Effector memory CD4-positive, alpha-beta T cell (primary cell): ENCODE results near the gene ZNF783.
"Not testable (repeated sequence)": the region's sequence is repeated elsewhere in the genome, so short reads cannot be mapped to it uniquely, and the experiment has no call there.

Source experiments
- DNase-seq, 3 donors: peaks; one replicate each; pipeline ENCODE4 v3.0.0-alpha.2; 2020
- H3K27ac ChIP-seq: 2 replicates; pipeline ENCODE4 v1.7.0; 2013; ENCODE audit warnings: mild to moderate bottlenecking, low read length, moderate library complexity; ENCODE audit not compliant: insufficient read depth, poor library complexity, severe bottlenecking
- H3K27me3 ChIP-seq: replicated peaks from 2 replicates; pipeline ENCODE4 v1.7.0; 2013; ENCODE audit warnings: mild to moderate bottlenecking, low read length; ENCODE audit not compliant: insufficient read depth, control insufficient read depth, poor library complexity, severe bottlenecking
- H3K36me3 ChIP-seq: 2 replicates; pipeline ENCODE4 v1.7.0; 2013; ENCODE audit warnings: mild to moderate bottlenecking, low read length, moderate library complexity; ENCODE audit not compliant: control insufficient read depth, insufficient read depth
- H3K4me1 ChIP-seq: 2 replicates; pipeline ENCODE4 v1.7.0; 2013; ENCODE audit warnings: low read length, mild to moderate bottlenecking; ENCODE audit not compliant: control insufficient read depth, insufficient read depth, poor library complexity, severe bottlenecking
- H3K4me3 ChIP-seq: 2 replicates; pipeline ENCODE4 v1.7.0; 2013; ENCODE audit warnings: low read length, low read depth, mild to moderate bottlenecking; ENCODE audit not compliant: insufficient read depth, poor library complexity, severe bottlenecking
- H3K9me3 ChIP-seq: 2 replicates; pipeline ENCODE4 v1.7.0; 2013; ENCODE audit warnings: mild to moderate bottlenecking, low read length, moderate library complexity; ENCODE audit not compliant: control insufficient read depth

Gene ZNF783

GRCh38 chr7:149321125-149321905, 59.3 kb downstream of the ZNF783 start:
- DNase-seq, H3K4me3 ChIP-seq, H3K9me3 ChIP-seq, H3K36me3 ChIP-seq, H3K4me1 ChIP-seq, H3K27me3 ChIP-seq, H3K27ac ChIP-seq: not testable (repeated sequence)

- Histone ChIP-seq H3K4me3 (no peak overlapping the region), H3K4me1 (no peaks in the 10 kb centered on the region), H3K27me3 (no peaks in the 10 kb centered on the region), H3K9me3 (no peaks in the 10 kb centered on the region), H3K27ac (no peak overlapping the region), H3K36me3 (no peaks in the 10 kb centered on the region)
- DNase-seq = no peak
These were observed 60.1 kb downstream of the ZNF783 start for GRCh38 chr7:149321978-149322541.

- Histone ChIP-seq H3K27ac (no peak overlapping the region), H3K36me3 (no peaks in the 10 kb centered on the region), H3K4me1 (no peaks in the 10 kb centered on the region), H3K27me3 (no peaks in the 10 kb centered on the region), H3K9me3 (no peaks in the 10 kb centered on the region), H3K4me3 (no peak overlapping the region)
- no peak for DNase-seq
These were observed 60.7 kb downstream of the ZNF783 start for GRCh38 chr7:149322737-149323136.

DNA sequence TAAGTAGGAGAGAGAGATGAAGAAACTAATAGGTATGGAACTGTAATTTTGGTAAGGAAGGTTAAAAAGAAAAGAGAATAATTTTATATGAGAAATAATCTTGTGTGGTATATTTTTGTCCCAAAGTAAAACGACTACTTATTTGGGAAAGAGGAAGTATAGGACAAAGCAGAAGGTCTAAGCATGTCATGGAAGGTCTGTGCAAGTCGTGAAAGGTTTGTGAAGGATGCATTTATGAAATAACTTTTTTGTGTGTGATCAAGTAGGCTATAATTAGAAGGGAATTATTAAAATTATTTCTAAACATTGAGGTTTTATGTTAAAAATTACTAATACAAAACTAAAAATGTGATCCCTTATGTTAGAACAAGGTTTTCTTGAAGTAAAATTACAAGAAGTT, 63.3 kb downstream of the ZNF783 start:
- H3K4me3 ChIP-seq = no peak overlapping the region
- H3K27me3 ChIP-seq = no peaks in the 10 kb centered on the region

GRCh38 chr7:149329265-149329664, 67.3 kb downstream of the ZNF783 start:
- Histone ChIP-seq H3K4me3 (no peak overlapping the region), H3K27me3 (no peaks in the 10 kb centered on the region), H3K36me3 (no peaks in the 10 kb centered on the region), H3K9me3 (no peaks in the 10 kb centered on the region), H3K27ac (no peak overlapping the region), H3K4me1 (no peaks in the 10 kb centered on the region)
- no peak for DNase-seq

More for the DNA sequence above, 63.3 kb downstream of the ZNF783 start:
- no peaks in the 10 kb centered on the region for H3K9me3 ChIP-seq
- H3K4me1 ChIP-seq = no peaks in the 10 kb centered on the region
- H3K36me3 ChIP-seq = no peaks in the 10 kb centered on the region
- DNase-seq = no peak
- no peak overlapping the region for H3K27ac ChIP-seq

DNA sequence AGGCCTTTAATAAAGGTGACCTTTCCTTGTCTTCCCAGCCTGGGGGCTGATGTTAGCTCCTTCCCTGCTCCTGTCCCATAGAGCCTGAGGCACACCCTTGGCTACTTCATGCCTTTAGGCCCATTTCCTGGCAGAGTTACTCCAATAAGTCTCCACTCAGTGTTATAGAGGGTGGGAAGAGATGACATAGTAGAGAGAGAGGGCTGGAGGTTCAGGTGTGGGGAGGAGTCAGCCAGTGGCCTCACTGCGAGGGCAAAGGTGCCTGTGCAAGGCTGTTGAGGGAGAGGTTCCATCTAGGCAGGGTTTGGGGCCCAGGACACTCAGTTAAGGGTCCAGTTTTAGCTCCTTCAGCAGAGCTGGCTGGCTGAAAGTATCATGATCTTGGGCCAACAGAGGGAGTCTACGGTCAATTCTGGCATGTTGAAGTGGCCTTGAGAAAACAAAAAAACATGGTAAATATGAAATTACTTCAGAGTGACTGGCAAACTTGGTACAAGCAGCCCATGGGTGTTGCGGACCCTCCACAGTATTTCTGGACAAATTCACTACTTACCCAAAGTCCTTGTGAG, 67.9 kb downstream of the ZNF783 start:
- Histone ChIP-seq H3K27ac (no peak overlapping the region), H3K9me3 (no peaks in the 10 kb centered on the region), H3K4me3 (no peak overlapping the region), H3K27me3 (no peaks in the 10 kb centered on the region), H3K36me3 (no peaks in the 10 kb centered on the region), H3K4me1 (no peaks in the 10 kb centered on the region)
- no peak for DNase-seq

- H3K36me3 ChIP-seq = no peaks in the 10 kb centered on the region
- H3K27me3 ChIP-seq = no peaks in the 10 kb centered on the region
- H3K27ac ChIP-seq = no peak overlapping the region
- DNase-seq = no peak
- H3K9me3 ChIP-seq = no peaks in the 10 kb centered on the region
- H3K4me3 ChIP-seq = no peak overlapping the region
- H3K4me1 ChIP-seq = no peaks in the 10 kb centered on the region
These were observed 69.0 kb downstream of the ZNF783 start for GRCh38 chr7:149330914-149331567.

- H3K27ac ChIP-seq, H3K4me3 ChIP-seq, H3K27me3 ChIP-seq, H3K36me3 ChIP-seq, H3K4me1 ChIP-seq, H3K9me3 ChIP-seq, DNase-seq: not testable (repeated sequence)
These were observed 70.8 kb downstream of the ZNF783 start for GRCh38 chr7:149332602-149333320.

DNA sequence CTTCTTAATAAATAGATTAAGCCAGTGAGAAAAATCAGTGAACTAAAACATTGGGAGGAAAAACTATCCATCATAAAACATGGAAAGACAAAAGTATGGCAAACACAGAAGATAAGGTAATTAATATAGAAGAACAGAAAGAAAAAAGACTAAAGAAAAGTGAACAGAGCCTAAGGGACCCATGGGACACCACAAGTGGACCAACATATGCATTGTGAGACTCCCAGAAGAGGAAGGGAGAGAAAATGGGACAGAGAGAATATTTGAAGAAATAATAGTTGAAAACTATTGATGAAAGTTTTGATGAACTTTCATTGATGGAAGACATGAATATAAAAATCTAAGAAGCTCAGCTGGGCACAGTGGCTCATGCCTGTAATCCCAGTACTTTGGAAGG, 71.3 kb downstream of the ZNF783 start:
- Histone ChIP-seq H3K9me3 (no peaks in the 10 kb centered on the region), H3K27me3 (no peaks in the 10 kb centered on the region), H3K4me3 (no peak overlapping the region), H3K36me3 (no peaks in the 10 kb centered on the region), H3K4me1 (no peaks in the 10 kb centered on the region), H3K27ac (no peak overlapping the region)
- DNase-seq = no peak
